Testis (tissue), 2 donors: ENCODE results near the gene KCNQ5.

Experiments
- POLR2A ChIP-seq: fragments of 450-650 bp; IDR thresholded peaks from one replicate; pipeline ENCODE4 v1.6.1; 2017; ENCODE audit warnings: antibody characterized with exemption, mild to moderate bottlenecking, moderate library complexity
- TF ChIP-seq, protein P1 (sequence below), 3 experiments: fragments of 450-650 bp in 2 of 3; fragments of 200-600 bp in 1 of 3; sonication (generic) in 1 of 3; IDR thresholded peaks; one replicate each; pipeline ENCODE4 v1.5.1; 2016 to 2019; ENCODE audit warnings: antibody characterized with exemption in 3 of 3, mild to moderate bottlenecking in 2 of 3, moderate library complexity in 1 of 3

DNA sequence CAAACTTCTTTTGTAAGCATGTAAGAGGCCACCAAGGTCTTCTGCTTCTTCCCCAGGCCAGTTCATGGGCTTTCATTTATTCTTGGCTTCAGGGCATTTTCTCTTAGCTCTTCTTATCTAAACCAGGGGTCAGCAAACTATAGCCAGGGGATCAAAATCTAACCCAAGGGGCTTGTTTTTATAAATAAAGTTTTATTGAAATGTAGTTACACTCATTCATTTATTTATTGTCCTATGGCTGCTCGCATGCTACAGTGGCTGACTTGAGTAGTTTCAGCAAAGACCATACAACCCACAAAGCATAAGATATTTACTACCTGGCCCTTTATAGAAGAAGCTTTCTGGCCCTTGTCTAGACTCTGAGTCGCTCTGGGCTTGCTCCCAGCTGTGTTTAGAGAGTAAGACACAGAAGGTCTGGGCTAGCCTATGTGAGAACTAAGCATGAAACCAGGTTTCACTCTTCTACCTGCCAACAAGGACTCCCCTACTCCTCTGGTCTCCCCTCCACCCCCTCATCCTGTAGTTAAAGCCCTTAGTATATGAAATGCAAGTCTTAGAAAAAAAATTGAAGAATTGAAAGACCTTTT is 560.2 kb downstream of the KCNQ5 start:
- TF ChIP-seq POLR2A: no peak
- TF ChIP-seq, protein P1, sequence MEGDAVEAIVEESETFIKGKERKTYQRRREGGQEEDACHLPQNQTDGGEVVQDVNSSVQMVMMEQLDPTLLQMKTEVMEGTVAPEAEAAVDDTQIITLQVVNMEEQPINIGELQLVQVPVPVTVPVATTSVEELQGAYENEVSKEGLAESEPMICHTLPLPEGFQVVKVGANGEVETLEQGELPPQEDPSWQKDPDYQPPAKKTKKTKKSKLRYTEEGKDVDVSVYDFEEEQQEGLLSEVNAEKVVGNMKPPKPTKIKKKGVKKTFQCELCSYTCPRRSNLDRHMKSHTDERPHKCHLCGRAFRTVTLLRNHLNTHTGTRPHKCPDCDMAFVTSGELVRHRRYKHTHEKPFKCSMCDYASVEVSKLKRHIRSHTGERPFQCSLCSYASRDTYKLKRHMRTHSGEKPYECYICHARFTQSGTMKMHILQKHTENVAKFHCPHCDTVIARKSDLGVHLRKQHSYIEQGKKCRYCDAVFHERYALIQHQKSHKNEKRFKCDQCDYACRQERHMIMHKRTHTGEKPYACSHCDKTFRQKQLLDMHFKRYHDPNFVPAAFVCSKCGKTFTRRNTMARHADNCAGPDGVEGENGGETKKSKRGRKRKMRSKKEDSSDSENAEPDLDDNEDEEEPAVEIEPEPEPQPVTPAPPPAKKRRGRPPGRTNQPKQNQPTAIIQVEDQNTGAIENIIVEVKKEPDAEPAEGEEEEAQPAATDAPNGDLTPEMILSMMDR (IDR thresholded peaks at IDR 0.05): no peak
